ENCODE data around the gene WDFY4. TPM values are rescaled to one million over a fixed set of nuclear protein-coding genes. Genes with fewer than 3 reads are reported as not detected.
A peak's percentile ranks its signal among the peaks of the same experiment; 100 is the strongest.

WDFY4 gene
- total and polyA plus RNA-seq, 2 experiments from 2014 or later: 0.14 TPM; not detected in 1

- TF ChIP-seq, protein P1, sequence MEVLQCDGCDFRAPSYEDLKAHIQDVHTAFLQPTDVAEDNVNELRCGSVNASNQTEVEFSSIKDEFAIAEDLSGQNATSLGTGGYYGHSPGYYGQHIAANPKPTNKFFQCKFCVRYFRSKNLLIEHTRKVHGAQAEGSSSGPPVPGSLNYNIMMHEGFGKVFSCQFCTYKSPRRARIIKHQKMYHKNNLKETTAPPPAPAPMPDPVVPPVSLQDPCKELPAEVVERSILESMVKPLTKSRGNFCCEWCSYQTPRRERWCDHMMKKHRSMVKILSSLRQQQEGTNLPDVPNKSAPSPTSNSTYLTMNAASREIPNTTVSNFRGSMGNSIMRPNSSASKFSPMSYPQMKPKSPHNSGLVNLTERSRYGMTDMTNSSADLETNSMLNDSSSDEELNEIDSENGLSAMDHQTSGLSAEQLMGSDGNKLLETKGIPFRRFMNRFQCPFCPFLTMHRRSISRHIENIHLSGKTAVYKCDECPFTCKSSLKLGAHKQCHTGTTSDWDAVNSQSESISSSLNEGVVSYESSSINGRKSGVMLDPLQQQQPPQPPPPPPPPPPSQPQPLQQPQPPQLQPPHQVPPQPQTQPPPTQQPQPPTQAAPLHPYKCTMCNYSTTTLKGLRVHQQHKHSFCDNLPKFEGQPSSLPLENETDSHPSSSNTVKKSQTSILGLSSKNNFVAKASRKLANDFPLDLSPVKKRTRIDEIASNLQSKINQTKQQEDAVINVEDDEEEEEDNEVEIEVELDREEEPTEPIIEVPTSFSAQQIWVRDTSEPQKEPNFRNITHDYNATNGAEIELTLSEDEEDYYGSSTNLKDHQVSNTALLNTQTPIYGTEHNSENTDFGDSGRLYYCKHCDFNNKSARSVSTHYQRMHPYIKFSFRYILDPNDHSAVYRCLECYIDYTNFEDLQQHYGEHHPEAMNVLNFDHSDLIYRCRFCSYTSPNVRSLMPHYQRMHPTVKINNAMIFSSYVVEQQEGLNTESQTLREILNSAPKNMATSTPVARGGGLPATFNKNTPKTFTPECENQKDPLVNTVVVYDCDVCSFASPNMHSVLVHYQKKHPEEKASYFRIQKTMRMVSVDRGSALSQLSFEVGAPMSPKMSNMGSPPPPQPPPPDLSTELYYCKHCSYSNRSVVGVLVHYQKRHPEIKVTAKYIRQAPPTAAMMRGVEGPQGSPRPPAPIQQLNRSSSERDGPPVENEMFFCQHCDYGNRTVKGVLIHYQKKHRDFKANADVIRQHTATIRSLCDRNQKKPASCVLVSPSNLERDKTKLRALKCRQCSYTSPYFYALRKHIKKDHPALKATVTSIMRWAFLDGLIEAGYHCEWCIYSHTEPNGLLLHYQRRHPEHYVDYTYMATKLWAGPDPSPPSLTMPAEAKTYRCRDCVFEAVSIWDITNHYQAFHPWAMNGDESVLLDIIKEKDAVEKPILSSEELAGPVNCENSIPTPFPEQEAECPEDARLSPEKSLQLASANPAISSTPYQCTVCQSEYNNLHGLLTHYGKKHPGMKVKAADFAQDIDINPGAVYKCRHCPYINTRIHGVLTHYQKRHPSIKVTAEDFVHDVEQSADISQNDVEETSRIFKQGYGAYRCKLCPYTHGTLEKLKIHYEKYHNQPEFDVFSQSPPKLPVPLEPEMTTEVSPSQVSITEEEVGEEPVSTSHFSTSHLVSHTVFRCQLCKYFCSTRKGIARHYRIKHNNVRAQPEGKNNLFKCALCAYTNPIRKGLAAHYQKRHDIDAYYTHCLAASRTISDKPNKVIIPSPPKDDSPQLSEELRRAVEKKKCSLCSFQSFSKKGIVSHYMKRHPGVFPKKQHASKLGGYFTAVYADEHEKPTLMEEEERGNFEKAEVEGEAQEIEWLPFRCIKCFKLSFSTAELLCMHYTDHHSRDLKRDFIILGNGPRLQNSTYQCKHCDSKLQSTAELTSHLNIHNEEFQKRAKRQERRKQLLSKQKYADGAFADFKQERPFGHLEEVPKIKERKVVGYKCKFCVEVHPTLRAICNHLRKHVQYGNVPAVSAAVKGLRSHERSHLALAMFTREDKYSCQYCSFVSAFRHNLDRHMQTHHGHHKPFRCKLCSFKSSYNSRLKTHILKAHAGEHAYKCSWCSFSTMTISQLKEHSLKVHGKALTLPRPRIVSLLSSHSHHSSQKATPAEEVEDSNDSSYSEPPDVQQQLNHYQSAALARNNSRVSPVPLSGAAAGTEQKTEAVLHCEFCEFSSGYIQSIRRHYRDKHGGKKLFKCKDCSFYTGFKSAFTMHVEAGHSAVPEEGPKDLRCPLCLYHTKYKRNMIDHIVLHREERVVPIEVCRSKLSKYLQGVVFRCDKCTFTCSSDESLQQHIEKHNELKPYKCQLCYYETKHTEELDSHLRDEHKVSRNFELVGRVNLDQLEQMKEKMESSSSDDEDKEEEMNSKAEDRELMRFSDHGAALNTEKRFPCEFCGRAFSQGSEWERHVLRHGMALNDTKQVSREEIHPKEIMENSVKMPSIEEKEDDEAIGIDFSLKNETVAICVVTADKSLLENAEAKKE (CRISPR knock-in tag; IDR thresholded peaks at IDR 0.05): no peak
- no peak for TF ChIP-seq ZNF331 (CRISPR knock-in tag; IDR thresholded peaks at IDR 0.05; ENCODE audit: low read depth)
Measured at GRCh38 chr10:48999346-48999745, 314.7 kb downstream of the WDFY4 start (continued).

DNA sequence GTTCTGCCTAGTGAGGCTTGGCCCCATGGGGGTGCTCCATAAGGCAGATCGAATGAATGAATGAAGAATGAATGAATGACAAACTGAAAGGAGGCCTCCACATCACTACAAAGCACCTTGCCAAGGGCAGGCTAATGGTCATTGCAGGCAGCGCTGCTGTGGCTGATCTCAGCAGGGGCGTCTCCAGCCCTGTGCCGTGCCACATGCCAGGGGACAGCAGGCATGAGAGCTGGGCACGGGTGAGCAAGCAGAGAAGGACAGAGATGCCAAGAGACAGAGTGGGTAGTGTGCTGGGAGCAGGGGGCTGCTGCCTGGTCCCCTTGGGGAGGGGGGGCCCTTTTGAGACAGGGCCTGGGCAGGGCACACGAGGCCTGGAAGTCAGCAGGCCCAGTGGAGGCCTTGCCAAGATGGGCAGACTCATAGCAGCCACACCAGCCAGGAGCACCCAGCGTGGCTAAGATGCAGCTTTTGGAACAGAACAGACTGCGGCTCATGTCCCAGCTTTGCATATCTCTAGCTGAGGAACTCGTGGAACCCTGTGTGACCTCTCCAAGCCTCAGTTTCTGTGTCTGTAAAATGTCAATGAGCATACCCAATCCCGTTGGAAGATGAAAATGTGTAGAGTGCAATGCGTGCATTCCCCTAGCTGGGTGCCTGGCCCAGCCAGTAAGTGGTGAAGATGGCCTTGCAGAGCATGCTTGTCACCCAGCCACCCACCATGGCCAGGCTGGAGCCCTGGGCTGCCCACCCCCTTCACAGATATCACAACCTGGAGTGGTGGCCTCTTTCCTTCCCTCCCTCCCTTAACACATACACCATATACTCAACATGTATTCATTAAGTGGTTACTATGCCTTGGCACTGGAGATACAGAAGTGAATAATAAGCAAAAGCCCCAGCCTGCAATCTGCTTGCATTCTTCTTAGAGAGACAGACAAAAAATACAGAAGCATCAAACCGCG is 316.0 kb downstream of the WDFY4 start:
- Mint-ChIP-seq H3K36me3 (ENCODE audit: low read depth) (no peaks in the 10 kb centered on the region), H3K9me3 (peaks cover 4% of the 10 kb centered on the region; the same call in 1 of the 3 replicates), H3K27ac (peak overlapping the region; percentile 7; the same call in 1 of the 2 replicates), H3K27me3 (ENCODE audit: insufficient read depth, low read depth, poor library complexity) (peaks cover 5% of the 10 kb centered on the region), H3K4me3 (no peak overlapping the region), H3K4me1 (peaks cover 9% of the 10 kb centered on the region)
- Histone ChIP-seq H2AFZ (peak overlapping the region; percentile 57; the same call in 1 of the 2 replicates), H3K27me3 (ENCODE audit: insufficient read depth) (no peaks in the 10 kb centered on the region), H3K4me2 (no peak overlapping the region), H3K36me3 (ENCODE audit: insufficient read depth) (no peaks in the 10 kb centered on the region), H3K9me2 (ENCODE audit: insufficient read depth) (no peaks in the 10 kb centered on the region), H3F3A (replicated peaks; ENCODE audit: low read depth) (no peaks in the 10 kb centered on the region), H4K20me1 (replicated peaks; ENCODE audit: insufficient read depth) (no peaks in the 10 kb centered on the region), H3K4me3 (no peak overlapping the region), H3K79me2 (replicated peaks; ENCODE audit: insufficient read depth) (no peaks in the 10 kb centered on the region), H3K27ac (ENCODE audit: low read depth) (no peak overlapping the region), H3K4me1 (ENCODE audit: insufficient read depth) (no peaks in the 10 kb centered on the region)
- no peak for ATAC-seq
- DNase-seq (ENCODE audit: low spot score): no peak
- no peak for TF ChIP-seq EZH2phosphoT487 (IDR thresholded peaks at IDR 0.05; ENCODE audit: unreplicated experiment)
- no peak for TF ChIP-seq REST (IDR thresholded peaks at IDR 0.05; ENCODE audit: unreplicated experiment)
- TF ChIP-seq NANOG (IDR thresholded peaks at IDR 0.05; ENCODE audit: borderline replicate concordance): no peak
- no peak for TF ChIP-seq CREB1 (CRISPR knock-in tag; IDR thresholded peaks at IDR 0.05; ENCODE audit: low read depth)
- TF ChIP-seq, protein P2, sequence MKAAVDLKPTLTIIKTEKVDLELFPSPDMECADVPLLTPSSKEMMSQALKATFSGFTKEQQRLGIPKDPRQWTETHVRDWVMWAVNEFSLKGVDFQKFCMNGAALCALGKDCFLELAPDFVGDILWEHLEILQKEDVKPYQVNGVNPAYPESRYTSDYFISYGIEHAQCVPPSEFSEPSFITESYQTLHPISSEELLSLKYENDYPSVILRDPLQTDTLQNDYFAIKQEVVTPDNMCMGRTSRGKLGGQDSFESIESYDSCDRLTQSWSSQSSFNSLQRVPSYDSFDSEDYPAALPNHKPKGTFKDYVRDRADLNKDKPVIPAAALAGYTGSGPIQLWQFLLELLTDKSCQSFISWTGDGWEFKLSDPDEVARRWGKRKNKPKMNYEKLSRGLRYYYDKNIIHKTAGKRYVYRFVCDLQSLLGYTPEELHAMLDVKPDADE (IDR thresholded peaks at IDR 0.05): no peak
- no peak for TF ChIP-seq STAT1 (IDR thresholded peaks at IDR 0.05; ENCODE audit: unreplicated experiment)
